Measurements from ENCODE around the gene ISM2. TPM values are rescaled to one million over a fixed set of nuclear protein-coding genes. Genes with fewer than 3 reads are reported as not detected.

Gene ISM2
- total and polyA plus RNA-seq, 2 of the 8 experiments (the other 6 are each of a cell fraction or from before 2014, with no cell fraction given), result 0.52 to 0.79 TPM

DNA sequence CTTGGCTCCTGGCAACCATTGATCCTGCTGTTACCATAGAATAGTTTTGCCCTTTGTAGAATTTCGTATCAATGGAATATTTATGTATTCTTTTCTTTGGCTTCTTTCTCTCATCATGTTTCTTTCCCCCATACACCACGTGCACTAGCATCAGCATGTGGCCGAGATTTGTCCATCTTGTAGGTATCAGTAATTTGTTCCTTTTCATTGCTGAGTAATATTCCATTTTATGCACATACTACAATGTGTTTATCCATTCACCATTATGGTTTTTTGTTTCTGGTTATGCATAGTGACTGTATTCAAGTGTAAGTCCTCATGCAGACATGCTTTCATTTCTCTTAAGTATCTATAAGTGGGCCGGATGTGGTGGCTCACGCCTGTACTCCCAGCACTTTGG lies 4.5 kb upstream of the ISM2 start:
- H3K79me1 ChIP-seq (ENCODE audit: low read depth, low read length), result no peaks in the 10 kb centered on the region
- H3K56ac ChIP-seq (replicated peaks; ENCODE audit: insufficient read length, low read depth, low read length), result no peak overlapping the region
- H2BK20ac ChIP-seq (ENCODE audit: low read length), result no peak overlapping the region
- H2BK15ac ChIP-seq (ENCODE audit: low read length), result no peak overlapping the region
- no peak overlapping the region for H2AFZ ChIP-seq (ENCODE audit: low read length)
- no peak overlapping the region for H2BK12ac ChIP-seq (ENCODE audit: low read depth, low read length)
- H2AK5ac ChIP-seq (ENCODE audit: low read depth, low read length), result no peak overlapping the region
- TF ChIP-seq, protein P1, sequence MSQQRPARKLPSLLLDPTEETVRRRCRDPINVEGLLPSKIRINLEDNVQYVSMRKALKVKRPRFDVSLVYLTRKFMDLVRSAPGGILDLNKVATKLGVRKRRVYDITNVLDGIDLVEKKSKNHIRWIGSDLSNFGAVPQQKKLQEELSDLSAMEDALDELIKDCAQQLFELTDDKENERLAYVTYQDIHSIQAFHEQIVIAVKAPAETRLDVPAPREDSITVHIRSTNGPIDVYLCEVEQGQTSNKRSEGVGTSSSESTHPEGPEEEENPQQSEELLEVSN (IDR thresholded peaks at IDR 0.05), result no peak
- TF ChIP-seq CEBPB (IDR thresholded peaks at IDR 0.05; ENCODE audit: low read depth, low read length) (no peak), TBP (IDR thresholded peaks at IDR 0.05; ENCODE audit: low read depth, low read length) (no peak), GTF2F1 (IDR thresholded peaks at IDR 0.05; ENCODE audit: borderline replicate concordance, low read depth, low read length) (no peak), SP4 (IDR thresholded peaks at IDR 0.05; ENCODE audit: low read length) (no peak), NANOG (IDR thresholded peaks at IDR 0.05; ENCODE audit: insufficient read depth, low read depth, low read length, poor library complexity, severe bottlenecking) (no peak), POLR2AphosphoS5 (IDR thresholded peaks at IDR 0.05; ENCODE audit: low read depth, low read length) (no peak), SP1 (IDR thresholded peaks at IDR 0.05; ENCODE audit: low read depth, low read length) (no peak), SAP30 (IDR thresholded peaks at IDR 0.05; ENCODE audit: insufficient read depth, insufficient replicate concordance, low read length) (no peak), ASH2L (IDR thresholded peaks at IDR 0.05; ENCODE audit: low read length) (no peak), TEAD4 (IDR thresholded peaks at IDR 0.05; ENCODE audit: low read depth, low read length) (no peak)
- TF ChIP-seq, protein P2, sequence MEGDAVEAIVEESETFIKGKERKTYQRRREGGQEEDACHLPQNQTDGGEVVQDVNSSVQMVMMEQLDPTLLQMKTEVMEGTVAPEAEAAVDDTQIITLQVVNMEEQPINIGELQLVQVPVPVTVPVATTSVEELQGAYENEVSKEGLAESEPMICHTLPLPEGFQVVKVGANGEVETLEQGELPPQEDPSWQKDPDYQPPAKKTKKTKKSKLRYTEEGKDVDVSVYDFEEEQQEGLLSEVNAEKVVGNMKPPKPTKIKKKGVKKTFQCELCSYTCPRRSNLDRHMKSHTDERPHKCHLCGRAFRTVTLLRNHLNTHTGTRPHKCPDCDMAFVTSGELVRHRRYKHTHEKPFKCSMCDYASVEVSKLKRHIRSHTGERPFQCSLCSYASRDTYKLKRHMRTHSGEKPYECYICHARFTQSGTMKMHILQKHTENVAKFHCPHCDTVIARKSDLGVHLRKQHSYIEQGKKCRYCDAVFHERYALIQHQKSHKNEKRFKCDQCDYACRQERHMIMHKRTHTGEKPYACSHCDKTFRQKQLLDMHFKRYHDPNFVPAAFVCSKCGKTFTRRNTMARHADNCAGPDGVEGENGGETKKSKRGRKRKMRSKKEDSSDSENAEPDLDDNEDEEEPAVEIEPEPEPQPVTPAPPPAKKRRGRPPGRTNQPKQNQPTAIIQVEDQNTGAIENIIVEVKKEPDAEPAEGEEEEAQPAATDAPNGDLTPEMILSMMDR (IDR thresholded peaks at IDR 0.05; ENCODE audit: control extremely low read depth in 1 of 3, insufficient read depth in 1 of 3, low read depth in 1 of 3, low read length in 3 of 3), result no peak
- H4K20me1 ChIP-seq (replicated peaks in 1 of 2; ENCODE audit: control insufficient read depth in 1 of 2, insufficient read depth in 2 of 2, low read length in 2 of 2), result no peaks in the 10 kb centered on the region
- peaks cover 11% of the 10 kb centered on the region; the same call in 1 of the 2 replicates for H3K23me2 ChIP-seq (ENCODE audit: low read depth, low read length)
- H2BK5ac ChIP-seq (ENCODE audit: low read depth, low read length), result no peak overlapping the region
- H3K9me3 ChIP-seq (ENCODE audit: insufficient read depth in 2 of 2, low read depth in 1 of 2, low read length in 1 of 2), result no peaks in the 10 kb centered on the region
- H3K27ac ChIP-seq (ENCODE audit: low read depth, low read length), result no peak overlapping the region
- H2BK120ac ChIP-seq (replicated peaks; ENCODE audit: low read depth, low read length), result no peak overlapping the region
- DNase-seq (ENCODE audit: low read depth in 1 of 2, low spot score in 2 of 2) (no peak), FAIRE-seq (no peak)
- no peaks in the 10 kb centered on the region; a peak in 1 of 8 replicates for H3K36me3 ChIP-seq (ENCODE audit: control insufficient read depth in 2 of 4, insufficient read depth in 4 of 4, low read length in 3 of 4)
- no peak overlapping the region for H3K4me2 ChIP-seq (ENCODE audit: insufficient read depth in 1 of 2, low read depth in 2 of 2, low read length in 2 of 2)
- H4K91ac ChIP-seq (replicated peaks; ENCODE audit: insufficient read length, low read length), result no peak overlapping the region
- no peak overlapping the region for H3K4ac ChIP-seq (replicated peaks; ENCODE audit: insufficient read length, low read depth, low read length)
- no peak overlapping the region for H3K14ac ChIP-seq (ENCODE audit: insufficient read length)
- peaks cover 18 to 28% (median 25%) of the 10 kb centered on the region in 4 experiments for H3K27me3 ChIP-seq (replicated peaks in 1 of 4; ENCODE audit: control insufficient read depth in 3 of 4, extremely low read depth in 1 of 4, insufficient read depth in 3 of 4, low read length in 3 of 4)
- H3K23ac ChIP-seq (ENCODE audit: insufficient read length), result no peak overlapping the region
- no peak overlapping the region for H3K4me3 ChIP-seq (ENCODE audit: extremely low read depth in 1 of 4, insufficient read depth in 2 of 4, low read depth in 3 of 4, low read length in 4 of 4)
- H3K79me2 ChIP-seq (ENCODE audit: control insufficient read depth in 1 of 2, insufficient read depth in 2 of 2, low read length in 2 of 2), result no peaks in the 10 kb centered on the region
- WGBS, 2 experiments (ENCODE audit: extremely low coverage in 1 of 2, insufficient coverage in 1 of 2, insufficient read length in 1 of 2, insufficient replicate concordance in 2 of 2, low coverage in 1 of 2, low lambda C conversion rate in 2 of 2, missing lambda C conversion rate in 1 of 2), result 90% methylated on average over 5 of the region's 5 CpGs; no CpG with 5 or more reads in 1 of the 2 experiments
- ChIA-PET POLR2A (ENCODE audit: partially characterized antibody) (no interaction called here), CTCF (ENCODE audit: partially characterized antibody) (interaction anchor here (1.4 to 1.5 kb wide), 2 partner anchors 20 to 149 kb away, joined by 3 to 5 read pairs; no protein-coding TSS in a partner anchor)
- no peak overlapping the region for H3K18ac ChIP-seq (ENCODE audit: extremely low read depth, low read length)
- peaks cover 0 to 4% (median 1%) of the 10 kb centered on the region in 4 experiments; a peak in 4 of 7 replicates for H3K4me1 ChIP-seq (replicated peaks in 1 of 4; ENCODE audit: control insufficient read depth in 3 of 4, insufficient read depth in 4 of 4, low read length in 3 of 4)
- no peak overlapping the region for H4K8ac ChIP-seq (ENCODE audit: extremely low read depth, insufficient read depth, low read length)
- no peak overlapping the region for H4K5ac ChIP-seq (ENCODE audit: insufficient read length, low read depth, low read length)
- no peak overlapping the region for H3K9ac ChIP-seq (replicated peaks in 1 of 4; ENCODE audit: extremely low read depth in 1 of 4, low read depth in 3 of 4, low read length in 3 of 4)

All from H1 (cell line).